Left ventricle myocardium inferior (tissue), 1 donor: ENCODE results near the gene PLAGL1. TPM values are rescaled to one million over a fixed set of nuclear protein-coding genes. Genes with fewer than 3 reads are reported as not detected.
A peak's percentile ranks its signal among the peaks of the same experiment; 100 is the strongest.

Experiments
- DNase-seq: peaks from one replicate; pipeline ENCODE4 v3.0.0-alpha.2; 2020
- H3K27ac ChIP-seq: fragments of 200-600 bp; replicated peaks from 2 replicates; pipeline ENCODE4 v1.8.0; 2021
- H3K27me3 ChIP-seq: fragments of 200-600 bp; 2 replicates; pipeline ENCODE4 v1.8.0; 2021; ENCODE audit warnings: low read depth
- H3K36me3 ChIP-seq: fragments of 200-600 bp; 2 replicates; pipeline ENCODE4 v1.8.0; 2021
- H3K4me1 ChIP-seq: fragments of 200-600 bp; 2 replicates; pipeline ENCODE4 v1.8.0; 2021
- H3K4me3 ChIP-seq: fragments of 200-600 bp; 2 replicates; pipeline ENCODE4 v1.8.0; 2021; ENCODE audit warnings: mild to moderate bottlenecking, moderate library complexity
- H3K9me3 ChIP-seq: fragments of 200-600 bp; replicated peaks from 2 replicates; pipeline ENCODE4 v1.8.0; 2021
- CTCF ChIP-seq: fragments of 200-600 bp; IDR thresholded peaks from 2 replicates; pipeline ENCODE4 v1.8.0; 2021; ENCODE audit warnings: antibody characterized with exemption, mild to moderate bottlenecking, borderline replicate concordance
- intact Hi-C: fragments of 100-400 bp; cut with micrococcal nuclease; formaldehyde crosslinking; loops from one replicate; pipeline ENCODE4 v1.11.0; 2022
- total RNA-seq: library from RNA; stranded (reverse); fragmentation: NEBNext Ultra II Directional; extraction: Animal tissue kit (Norgen Biotek cat#: 25700); gene quantifications from one replicate; pipeline ENCODE4 v1.2.1, GENCODE V29; 2021
- donor health status: DM: no; HTN: yes; CAD: no; lungs with severe emphysema.

PLAGL1 gene
- total RNA-seq, 1 donor from 2014 or later = 10.5 TPM

- H3K4me1 ChIP-seq = peaks cover 43% of the 10 kb centered on the region
- H3K4me3 ChIP-seq = no peak overlapping the region
- no peak overlapping the region for H3K27ac ChIP-seq
- no peaks in the 10 kb centered on the region for H3K36me3 ChIP-seq
- DNase-seq = no peak
- H3K27me3 ChIP-seq = no peaks in the 10 kb centered on the region
- intact Hi-C loops = no loop called here
- H3K9me3 ChIP-seq = no peaks in the 10 kb centered on the region
- no peak for TF ChIP-seq CTCF
Observed at GRCh38 chr6:143969077-143969476, 39.0 kb downstream of the PLAGL1 start.

GRCh38 chr6:143967706-143968376, 40.2 kb downstream of the PLAGL1 start:
- intact Hi-C loops = no loop called here
- TF ChIP-seq CTCF = no peak
- H3K4me1 ChIP-seq = peaks cover 55% of the 10 kb centered on the region

GRCh38 chr6:143966312-143966711, 41.7 kb downstream of the PLAGL1 start:
- Histone ChIP-seq H3K9me3 (no peaks in the 10 kb centered on the region), H3K36me3 (no peaks in the 10 kb centered on the region), H3K4me3 (no peak overlapping the region), H3K4me1 (peaks cover 70% of the 10 kb centered on the region), H3K27ac (no peak overlapping the region), H3K27me3 (no peaks in the 10 kb centered on the region)
- intact Hi-C loops = no loop called here
- TF ChIP-seq CTCF = no peak
- DNase-seq = no peak

More at GRCh38 chr6:143967706-143968376, 40.2 kb downstream of the PLAGL1 start:
- Histone ChIP-seq H3K27me3 (no peaks in the 10 kb centered on the region), H3K36me3 (no peaks in the 10 kb centered on the region), H3K9me3 (no peaks in the 10 kb centered on the region), H3K27ac (peak overlapping the region; percentile 28), H3K4me3 (no peak overlapping the region)
- DNase-seq = no peak

GRCh38 chr6:143965503-143966171, 42.4 kb downstream of the PLAGL1 start:
- intact Hi-C loops = no loop called here
- TF ChIP-seq CTCF = no peak
- H3K4me3 ChIP-seq = no peak overlapping the region
- H3K36me3 ChIP-seq = no peaks in the 10 kb centered on the region
- H3K27me3 ChIP-seq = no peaks in the 10 kb centered on the region
- H3K4me1 ChIP-seq = peaks cover 67% of the 10 kb centered on the region
- no peak for DNase-seq
- H3K9me3 ChIP-seq = no peaks in the 10 kb centered on the region
- peak overlapping the region; percentile 13 for H3K27ac ChIP-seq

- DNase-seq = no peak
Observed at GRCh38 chr6:143964674-143965081, 43.4 kb downstream of the PLAGL1 start.

More at GRCh38 chr6:143964674-143965081, 43.4 kb downstream of the PLAGL1 start:
- no peak for TF ChIP-seq CTCF
- H3K27me3 ChIP-seq = no peaks in the 10 kb centered on the region
- H3K9me3 ChIP-seq = no peaks in the 10 kb centered on the region
- H3K27ac ChIP-seq = peak overlapping the region; percentile 43
- H3K36me3 ChIP-seq = no peaks in the 10 kb centered on the region
- peaks cover 58% of the 10 kb centered on the region for H3K4me1 ChIP-seq
- H3K4me3 ChIP-seq = no peak overlapping the region
- intact Hi-C loops = no loop called here
